Endothelial cell of umbilical vein (primary cell): ENCODE measurements around the gene QARS1. TPM values are rescaled to one million over a fixed set of nuclear protein-coding genes. Genes with fewer than 3 reads are reported as not detected.

ENCODE experiments used
- BruUV-seq: library from RNA; stranded (reverse); fragments of 400-500 nt; replicated peaks from 2 replicates; lab custom pipeline; 2021; lab: Mats Ljungman, UMichigan
- CTCF ChIA-PET: fragments of 300-600, 350-600 bp; sonication (Branson Sonifier 250); formaldehyde crosslinking; loops from one replicate; lab custom pipeline; 2021; ENCODE audit warnings: antibody characterized with exemption, inconsistent platforms; lab: Charles Lee
- POLR2A ChIA-PET: fragments of 300-600, 350-600 bp; sonication (Branson Sonifier 250); formaldehyde crosslinking; loops from one replicate; lab custom pipeline; 2021; ENCODE audit warnings: antibody characterized with exemption, inconsistent platforms; lab: Charles Lee
- DNase-seq: peaks from one replicate; pipeline ENCODE4 v3.0.0-alpha.2; 2011; ENCODE audit warnings: low read depth, low spot score
- FAIRE-seq: peaks from 2 replicates; lab custom pipeline; 2011; peaks lifted over from hg19 to GRCh38; lab: Jason Lieb, UNC
- H2AFZ ChIP-seq: 2 replicates; pipeline ENCODE4 v1.6.0; 2012; ENCODE audit warnings: low read depth, low read length, control low read depth, inconsistent platforms
- H3K27ac ChIP-seq: 2 replicates; pipeline ENCODE4 v1.5.1; 2011; ENCODE audit warnings: low read depth, mild to moderate bottlenecking, control low read depth, low read length, moderate library complexity; ENCODE audit not compliant: insufficient read depth
- H3K27me3 ChIP-seq, 2 experiments: 2 replicates each; pipeline versions ENCODE4 v1.6.0 to v1.6.1; 2011; ENCODE audit warnings: low read length in 2 of 2, mixed read lengths in 1 of 2; ENCODE audit not compliant: control insufficient read depth in 2 of 2, insufficient read depth in 2 of 2
- H3K36me3 ChIP-seq, 2 experiments: 2 replicates in 1 of 2; 3 replicates in 1 of 2; pipeline ENCODE4 v1.5.1; 2011; ENCODE audit warnings: low read length in 2 of 2, mild to moderate bottlenecking in 1 of 2, moderate library complexity in 1 of 2; ENCODE audit not compliant: control insufficient read depth in 2 of 2, insufficient read depth in 2 of 2; ENCODE audit errors: extremely low read depth in 1 of 2
- H3K4me1 ChIP-seq: 3 replicates; pipeline ENCODE4 v1.5.1; 2011; ENCODE audit warnings: mild to moderate bottlenecking, low read length; ENCODE audit not compliant: control insufficient read depth, insufficient read depth; ENCODE audit errors: extremely low read depth
- H3K4me2 ChIP-seq: 2 replicates; pipeline ENCODE4 v1.6.1; 2011; ENCODE audit warnings: low read length, control low read depth, mixed read lengths; ENCODE audit not compliant: insufficient read depth
- H3K4me3 ChIP-seq, 3 experiments: fragments of 200-600 bp in 1 of 3; sonication (generic), shearing (Covaris generic) in 1 of 3; replicated peaks in 1 of 3; 2 replicates each; pipeline ENCODE4 v1.5.1; 2011 to 2016; ENCODE audit warnings: control low read depth in 3 of 3, low read length in 3 of 3, mild to moderate bottlenecking in 2 of 3, inconsistent platforms in 1 of 3, low read depth in 1 of 3, moderate library complexity in 1 of 3; ENCODE audit not compliant: insufficient read depth in 1 of 3
- H3K79me2 ChIP-seq: 2 replicates; pipeline ENCODE4 v1.6.0; 2012; ENCODE audit warnings: low read length, inconsistent platforms; ENCODE audit not compliant: control insufficient read depth, insufficient read depth
- H3K9ac ChIP-seq: replicated peaks from 2 replicates; pipeline ENCODE3; 2011; ENCODE audit warnings: low read length, control low read depth; ENCODE audit not compliant: insufficient read depth; ENCODE audit errors: extremely low read depth
- H3K9me1 ChIP-seq: replicated peaks from 3 replicates; pipeline ENCODE4 v1.6.0; 2011; ENCODE audit warnings: mild to moderate bottlenecking, low read length; ENCODE audit not compliant: control insufficient read depth, insufficient read depth; ENCODE audit errors: extremely low read depth
- H3K9me3 ChIP-seq: replicated peaks from 2 replicates; pipeline ENCODE4 v1.5.1; 2012; ENCODE audit warnings: low read length, inconsistent platforms; ENCODE audit not compliant: control insufficient read depth, insufficient read depth
- H4K20me1 ChIP-seq: replicated peaks from 2 replicates; pipeline ENCODE3; 2011; ENCODE audit warnings: mild to moderate bottlenecking, low read length; ENCODE audit not compliant: control insufficient read depth, insufficient read depth; ENCODE audit errors: extremely low read depth
- CTCF ChIP-seq, 2 donors: IDR thresholded peaks; 1 replicate in 1 of 2; 2 replicates in 1 of 2; pipeline ENCODE4 v1.5.1; 2011; ENCODE audit warnings: low read length in 2 of 2, mild to moderate bottlenecking in 2 of 2, moderate library complexity in 2 of 2, control low read depth in 1 of 2, inconsistent platforms in 1 of 2, low read depth in 1 of 2; ENCODE audit not compliant: insufficient read depth in 1 of 2; ENCODE audit errors: extremely low read depth in 1 of 2
- EZH2 ChIP-seq: IDR thresholded peaks from 2 replicates; pipeline ENCODE4 v1.6.1; 2012; ENCODE audit warnings: borderline replicate concordance, low read depth, mild to moderate bottlenecking, moderate library complexity, low read length, inconsistent platforms; ENCODE audit not compliant: severe bottlenecking
- FOS ChIP-seq: IDR thresholded peaks from 2 replicates; pipeline ENCODE4 v1.6.1; 2011; ENCODE audit warnings: mild to moderate bottlenecking, low read length, moderate library complexity, borderline replicate concordance; ENCODE audit not compliant: insufficient read depth
- GATA2 ChIP-seq: IDR thresholded peaks from 2 replicates; pipeline ENCODE4 v1.7.0; 2011; ENCODE audit warnings: low read depth, mild to moderate bottlenecking, moderate library complexity, mixed read lengths, low read length; ENCODE audit not compliant: insufficient read length, insufficient read depth
- JUN ChIP-seq: IDR thresholded peaks from 2 replicates; pipeline ENCODE4 v1.6.1; 2011; ENCODE audit warnings: borderline replicate concordance, low read depth; ENCODE audit not compliant: insufficient read length, insufficient read depth
- MAX ChIP-seq: IDR thresholded peaks from 2 replicates; pipeline ENCODE4 v1.6.1; 2011; ENCODE audit not compliant: insufficient read depth, insufficient read length
- MYC ChIP-seq: IDR thresholded peaks from one replicate; pipeline ENCODE4 v1.6.1; 2011; ENCODE audit warnings: mild to moderate bottlenecking, low read depth, low read length
- POLR2A ChIP-seq: IDR thresholded peaks from 2 replicates; pipeline ENCODE4 v1.6.1; 2012; ENCODE audit warnings: low read depth, mild to moderate bottlenecking, control low read depth, low read length
- POLR2AphosphoS5 ChIP-seq: IDR thresholded peaks from 2 replicates; pipeline ENCODE4 v1.6.1; 2012; ENCODE audit warnings: low read depth, mild to moderate bottlenecking, control low read depth, low read length, moderate library complexity; ENCODE audit not compliant: insufficient read depth
- dilution Hi-C: fragments of 300-500 bp; cut with MboI; formaldehyde crosslinking; loops from one replicate; pipeline ENCODE4 v1.15.0; 2019; ENCODE audit warnings: low sequenced_read_pairs; ENCODE audit not compliant: extremely low pct_ligation_motif_present
- intact Hi-C: fragments of 100-400 bp; cut with micrococcal nuclease; formaldehyde crosslinking; loops from one replicate; pipeline ENCODE4 v1.10.0; 2022
- polyA plus RNA-seq, 4 experiments: library from polyadenylated mRNA; depleted of rRNA in 3 of 4; stranded (reverse) in 3 of 4; unstranded in 1 of 4; fragments of >200 nt; gene quantifications; 2 replicates each; pipeline versions ENCODE4 v1.2.1 to v1.2.3, GENCODE V29; 2011 to 2012; ENCODE audit warnings: missing spikeins in 1 of 4
- total RNA-seq: library from RNA; stranded (reverse); gene quantifications from 2 replicates; pipeline ENCODE4 v1.2.3, GENCODE V29; 2021

QARS1 gene
- total and polyA plus RNA-seq, 2 donors (not counting 3 experiments of a cell fraction or from before 2014, with no cell fraction given): 285 to 477 TPM

- peaks cover 25% of the 10 kb centered on the region for H3K79me2 ChIP-seq
- H3K9ac ChIP-seq: peak overlapping the region; percentile 72
- ChIA-PET CTCF (interaction anchor here (0.8 to 3.2 kb wide), 13 partner anchors 9 to 338 kb away, joined by 3 to 19 read pairs (median 4); partner anchors contain the start of genes DAG1, KLHDC8B, QRICH1 and USP19), POLR2A (no interaction called here)
- no peaks in the 10 kb centered on the region for H3K9me1 ChIP-seq
- H3K36me3 ChIP-seq: peaks cover 0 to 35% of the 10 kb centered on the region in 2 experiments
- BruUV-seq: no TSS peak
- H3K27ac ChIP-seq: peak overlapping the region; percentile 58
- DNase-seq: no peak
- no peak overlapping the region for H2AFZ ChIP-seq
- dilution Hi-C loops (no loop called here), intact Hi-C loops (loop anchor here (2.0 kb wide), 2 partner anchors 27 to 39 kb away; partner anchors contain the start of genes KLHDC8B and QARS1)
- peak overlapping the region; percentile 58 to 89 (median 83) for H3K4me3 ChIP-seq
- TF ChIP-seq JUN (no peak), EZH2 (no peak), FOS (no peak), GATA2 (no peak), POLR2AphosphoS5 (no peak), CTCF (IDR thresholded peaks at IDR 0.05; ENCODE audit: extremely low read depth in 1 of 2, insufficient read depth in 1 of 2, low read depth in 1 of 2, low read length in 2 of 2) (no peak), POLR2A (no peak), MAX (no peak), MYC (no peak)
- H3K4me2 ChIP-seq: peak overlapping the region; percentile 72
- H4K20me1 ChIP-seq: no peaks in the 10 kb centered on the region
- H3K4me1 ChIP-seq: peaks cover 14% of the 10 kb centered on the region
- H3K27me3 ChIP-seq: no peaks in the 10 kb centered on the region
- H3K9me3 ChIP-seq: no peaks in the 10 kb centered on the region
- FAIRE-seq: no peak
Observed at GRCh38 chr3:49132073-49132436, 27.5 kb upstream of the QARS1 start.
